HEK293T (cell line): ENCODE data around the gene TIGAR.

ENCODE experiments used
- BHLHE40 ChIP-seq: fragments of 450-650 bp; IDR thresholded peaks from 2 replicates; pipeline ENCODE4 v1.6.1; 2016; ENCODE audit warnings: mild to moderate bottlenecking, moderate library complexity, borderline replicate concordance
- CTBP1 ChIP-seq: fragments of 450-650 bp; IDR thresholded peaks from 2 replicates; pipeline ENCODE4 v1.6.1; 2016; ENCODE audit warnings: borderline replicate concordance
- ELF4 ChIP-seq: fragments of 450-650 bp; IDR thresholded peaks from 2 replicates; pipeline ENCODE4 v1.6.1; 2017; ENCODE audit warnings: antibody characterized with exemption
- FOXK2 ChIP-seq: fragments of 450-650 bp; IDR thresholded peaks from 2 replicates; pipeline ENCODE4 v1.6.1; 2016; ENCODE audit warnings: mild to moderate bottlenecking
- FOXM1 ChIP-seq: fragments of 450-650 bp; IDR thresholded peaks from 2 replicates; pipeline ENCODE4 v1.6.1; 2017; ENCODE audit warnings: mild to moderate bottlenecking, borderline replicate concordance
- HDGF ChIP-seq: fragments of 450-650 bp; IDR thresholded peaks from 2 replicates; pipeline ENCODE4 v1.6.1; 2017; ENCODE audit warnings: antibody characterized with exemption, borderline replicate concordance
- L3MBTL2 ChIP-seq: fragments of 450-650 bp; conservative IDR thresholded peaks from 2 replicates; pipeline ENCODE4 v1.6.1; 2016; ENCODE audit warnings: mild to moderate bottlenecking
- LEF1 ChIP-seq: fragments of 450-650 bp; IDR thresholded peaks from 2 replicates; pipeline ENCODE4 v1.6.1; 2017; ENCODE audit warnings: mild to moderate bottlenecking, borderline replicate concordance
- NFRKB ChIP-seq: fragments of 450-650 bp; IDR thresholded peaks from 2 replicates; pipeline ENCODE4 v1.6.1; 2016; ENCODE audit warnings: mild to moderate bottlenecking, moderate library complexity
- SP1 ChIP-seq: fragments of 450-650 bp; IDR thresholded peaks from 2 replicates; pipeline ENCODE4 v1.6.1; 2017

DNA sequence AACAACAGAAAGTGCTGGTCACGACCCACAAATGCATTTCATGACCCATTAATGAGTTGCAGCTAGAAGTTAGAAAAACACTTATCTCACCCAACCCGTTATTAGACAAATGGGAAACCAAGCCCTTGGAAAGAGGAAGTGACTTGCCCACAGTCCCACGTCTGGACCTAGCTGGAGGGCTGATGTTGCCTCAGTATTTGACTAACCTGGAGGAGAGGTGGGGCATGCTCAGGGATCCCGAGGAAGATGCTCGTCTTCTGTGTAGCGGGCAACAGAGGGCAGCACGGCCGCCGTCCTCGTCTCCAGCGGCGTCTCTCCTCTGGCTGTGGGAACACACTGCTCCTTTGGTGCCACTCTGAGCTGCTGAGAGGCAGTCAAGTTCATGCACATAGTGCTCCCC, 34.8 kb upstream of the TIGAR start:
- TF ChIP-seq FOXM1 (no peak), ELF4 (no peak), CTBP1 (no peak), FOXK2 (no peak), L3MBTL2 (no peak), SP1 (no peak), HDGF (no peak), LEF1 (no peak), BHLHE40 (no peak), NFRKB (no peak)
